Fibroblast of mammary gland (primary cell): ENCODE results near the gene ZNF532.

Experiments used
- DNase-seq: peaks from one replicate; pipeline ENCODE4 v3.0.0-alpha.2; 2010; ENCODE audit warnings: low read depth
- H3K4me3 ChIP-seq: 2 replicates; pipeline ENCODE4 v1.5.1; 2011; ENCODE audit warnings: low read depth, mild to moderate bottlenecking, low read length, moderate library complexity; ENCODE audit not compliant: control insufficient read depth
- CTCF ChIP-seq: conservative IDR thresholded peaks from 2 replicates; pipeline ENCODE4 v1.5.1; 2011; ENCODE audit warnings: low read depth, low read length, inconsistent platforms; ENCODE audit not compliant: control insufficient read depth, insufficient read depth

The ZNF532 gene

GRCh38 chr18:58881477-58881876, 16.8 kb downstream of the ZNF532 start:
- no peak overlapping the region for H3K4me3 ChIP-seq
- TF ChIP-seq CTCF: no peak
- DNase-seq: no peak

GRCh38 chr18:58882044-58882443, 17.4 kb downstream of the ZNF532 start:
- no peak for DNase-seq
- TF ChIP-seq CTCF: no peak
- H3K4me3 ChIP-seq: no peak overlapping the region

- no peak overlapping the region for H3K4me3 ChIP-seq
- TF ChIP-seq CTCF: no peak
- no peak for DNase-seq
Measured at GRCh38 chr18:58882686-58883085, 18.0 kb downstream of the ZNF532 start.

- H3K4me3 ChIP-seq: no peak overlapping the region
- no peak for TF ChIP-seq CTCF
- no peak for DNase-seq
Measured at GRCh38 chr18:58884680-58885079, 20.0 kb downstream of the ZNF532 start.

GRCh38 chr18:58886431-58886830, 21.8 kb downstream of the ZNF532 start:
- no peak for TF ChIP-seq CTCF
- no peak overlapping the region for H3K4me3 ChIP-seq
- DNase-seq: no peak

- TF ChIP-seq CTCF: no peak
- no peak for DNase-seq
- H3K4me3 ChIP-seq: no peak overlapping the region
Measured at GRCh38 chr18:58886864-58887612, 22.4 kb downstream of the ZNF532 start.

- no peak for DNase-seq
- no peak overlapping the region for H3K4me3 ChIP-seq
- no peak for TF ChIP-seq CTCF
Measured at GRCh38 chr18:58887613-58887963, 22.9 kb downstream of the ZNF532 start.
